Tibial nerve (tissue), 4 donors: ENCODE data around the gene C5orf15.

ENCODE experiments used
- EP300 ChIP-seq, 2 donors: sonication (generic); formaldehyde crosslinking; IDR thresholded peaks; one replicate each; pipeline ENCODE4 v1.6.1; 2017; ENCODE audit warnings: antibody characterized with exemption in 2 of 2, mild to moderate bottlenecking in 1 of 2
- POLR2A ChIP-seq, 2 donors: fragments of 450-650 bp; IDR thresholded peaks; one replicate each; pipeline ENCODE4 v1.6.1; 2017; ENCODE audit warnings: antibody characterized with exemption in 2 of 2, mild to moderate bottlenecking in 2 of 2, moderate library complexity in 2 of 2
- TF ChIP-seq, protein P1 (sequence below), 5 experiments: fragments of 200-600 bp in 3 of 5; fragments of 450-650 bp in 2 of 5; sonication (generic) in 3 of 5; IDR thresholded peaks; one replicate each; pipeline ENCODE4 v1.5.1; 2016 to 2019; ENCODE audit warnings: antibody characterized with exemption in 5 of 5, mild to moderate bottlenecking in 3 of 5, moderate library complexity in 2 of 5

DNA sequence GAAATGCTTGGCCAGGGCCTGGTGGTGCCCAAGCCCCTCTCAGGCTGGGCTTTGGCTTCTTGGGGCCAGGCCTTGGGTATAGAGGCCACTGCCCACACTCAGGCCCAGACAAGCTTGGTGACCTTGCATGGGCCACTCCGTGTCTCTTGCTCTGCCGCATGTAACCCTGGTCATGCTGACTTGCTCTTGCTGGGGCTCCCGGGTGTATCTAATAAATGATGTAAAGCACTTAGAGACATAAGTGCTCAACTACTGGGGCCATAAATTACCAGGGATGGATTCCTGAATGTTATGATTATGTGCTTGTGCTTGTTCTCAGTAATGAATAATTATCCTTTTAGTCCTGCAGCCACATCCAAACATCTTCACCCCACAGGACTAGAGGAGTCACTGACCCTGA lies 54.0 kb downstream of the C5orf15 start:
- TF ChIP-seq, protein P1, sequence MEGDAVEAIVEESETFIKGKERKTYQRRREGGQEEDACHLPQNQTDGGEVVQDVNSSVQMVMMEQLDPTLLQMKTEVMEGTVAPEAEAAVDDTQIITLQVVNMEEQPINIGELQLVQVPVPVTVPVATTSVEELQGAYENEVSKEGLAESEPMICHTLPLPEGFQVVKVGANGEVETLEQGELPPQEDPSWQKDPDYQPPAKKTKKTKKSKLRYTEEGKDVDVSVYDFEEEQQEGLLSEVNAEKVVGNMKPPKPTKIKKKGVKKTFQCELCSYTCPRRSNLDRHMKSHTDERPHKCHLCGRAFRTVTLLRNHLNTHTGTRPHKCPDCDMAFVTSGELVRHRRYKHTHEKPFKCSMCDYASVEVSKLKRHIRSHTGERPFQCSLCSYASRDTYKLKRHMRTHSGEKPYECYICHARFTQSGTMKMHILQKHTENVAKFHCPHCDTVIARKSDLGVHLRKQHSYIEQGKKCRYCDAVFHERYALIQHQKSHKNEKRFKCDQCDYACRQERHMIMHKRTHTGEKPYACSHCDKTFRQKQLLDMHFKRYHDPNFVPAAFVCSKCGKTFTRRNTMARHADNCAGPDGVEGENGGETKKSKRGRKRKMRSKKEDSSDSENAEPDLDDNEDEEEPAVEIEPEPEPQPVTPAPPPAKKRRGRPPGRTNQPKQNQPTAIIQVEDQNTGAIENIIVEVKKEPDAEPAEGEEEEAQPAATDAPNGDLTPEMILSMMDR (IDR thresholded peaks at IDR 0.05), result no peak
- TF ChIP-seq POLR2A (IDR thresholded peaks at IDR 0.05), result no peak
- no peak for TF ChIP-seq EP300 (IDR thresholded peaks at IDR 0.05)
